Central memory CD8-positive, alpha-beta T cell (primary cell): ENCODE results near the gene SLC17A7.

ENCODE experiments used
- ATAC-seq: fragments of 150-1000 bp; cut with Tn5 transposase; replicated peaks from 2 replicates; pipeline ENCODE4 v1.10.0; 2022; ENCODE audit warnings: mild to moderate bottlenecking, moderate FRiP score, moderate number of reproducible peaks; ENCODE audit not compliant: poor library complexity, severe bottlenecking; ENCODE audit errors: extremely low read depth
- DNase-seq, 2 donors: peaks; one replicate each; pipeline ENCODE4 v3.0.0; 2021; ENCODE audit warnings: low spot score in 2 of 2
- H3K27ac Mint-ChIP-seq: one replicate; pipeline ENCODE4 v1.8.0; 2022; ENCODE audit warnings: low read depth, mild to moderate bottlenecking, moderate library complexity, mixed read lengths
- H3K27me3 Mint-ChIP-seq: one replicate; pipeline ENCODE4 v1.8.0; 2022; ENCODE audit warnings: mixed read lengths
- H3K36me3 Mint-ChIP-seq: one replicate; pipeline ENCODE4 v1.8.0; 2022; ENCODE audit warnings: mild to moderate bottlenecking, moderate library complexity, mixed read lengths; ENCODE audit not compliant: insufficient read depth
- H3K4me1 Mint-ChIP-seq: one replicate; pipeline ENCODE4 v1.8.0; 2022; ENCODE audit warnings: mixed read lengths
- H3K4me3 Mint-ChIP-seq: one replicate; pipeline ENCODE4 v1.8.0; 2022; ENCODE audit warnings: mild to moderate bottlenecking, moderate library complexity, mixed read lengths
- H3K9me3 Mint-ChIP-seq: one replicate; pipeline ENCODE4 v1.8.0; 2022; ENCODE audit warnings: mixed read lengths

Gene SLC17A7

DNA sequence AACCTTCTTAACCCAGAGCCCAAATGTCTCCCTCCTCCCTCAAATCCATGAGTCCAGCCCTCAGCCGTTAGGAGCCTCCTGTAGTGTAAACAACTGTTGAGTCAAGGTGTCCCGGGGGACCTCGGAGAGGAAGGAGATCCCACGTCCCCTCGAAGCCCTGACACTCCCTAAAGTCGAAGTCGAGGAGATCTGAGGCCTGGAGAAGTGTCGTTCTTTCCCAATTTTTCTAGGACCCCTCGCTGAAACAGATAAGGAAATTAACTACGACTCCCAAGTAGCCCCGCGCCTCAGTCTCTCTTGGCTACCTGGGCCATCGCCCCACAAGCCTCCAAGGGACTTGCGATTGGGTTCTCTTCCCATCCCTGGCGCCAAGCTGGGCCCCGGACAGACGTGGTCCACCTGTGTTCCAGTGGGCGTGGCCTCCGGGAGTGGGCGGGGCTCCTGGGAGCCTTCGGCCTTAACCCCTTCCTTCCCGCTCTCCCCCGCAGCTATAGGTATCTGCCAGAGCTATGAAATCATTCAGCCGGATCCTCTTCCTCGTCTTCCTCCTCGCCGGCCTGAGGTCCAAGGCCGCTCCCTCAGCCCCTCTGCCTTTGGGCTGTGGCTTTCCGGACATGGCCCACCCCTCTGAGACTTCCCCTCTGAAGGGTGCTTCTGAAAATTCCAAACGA is 15.3 kb downstream of the SLC17A7 start:
- ATAC-seq (no peak), DNase-seq (no peak)
- Mint-ChIP-seq H3K9me3 (no peaks in the 10 kb centered on the region), H3K4me1 (peaks cover 68% of the 10 kb centered on the region), H3K27me3 (peaks cover 100% of the 10 kb centered on the region), H3K36me3 (peaks cover 2% of the 10 kb centered on the region), H3K27ac (no peak overlapping the region), H3K4me3 (peak overlapping the region; percentile 53)

DNA sequence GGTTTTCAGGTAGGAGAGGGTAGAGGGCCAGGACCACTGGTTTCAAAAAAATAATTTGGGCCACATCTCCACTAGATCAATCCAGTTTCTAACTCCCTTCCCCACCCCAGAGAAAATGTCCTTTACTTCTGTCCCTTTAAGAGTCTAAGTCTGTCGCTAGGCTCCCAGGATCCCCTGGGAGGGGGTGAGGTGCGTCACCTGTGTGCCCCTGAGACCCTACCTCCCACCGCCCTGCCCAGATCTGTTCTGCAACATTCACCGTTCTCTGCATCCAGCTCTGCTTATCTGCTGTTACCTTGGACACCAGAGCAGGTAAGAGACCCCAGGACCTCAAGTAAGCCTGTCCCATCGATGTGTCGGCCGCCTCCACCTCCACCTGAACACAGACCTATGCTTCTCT is 16.1 kb downstream of the SLC17A7 start, which contains the start of gene GFY:
TSS of gene GFY (plus strand) at position 211 of the 400 bp plus-strand sequence. CDS start 1,043 bp downstream, outside the sequence.
- peaks cover 62% of the 10 kb centered on the region for H3K4me1 Mint-ChIP-seq
- DNase-seq (no peak), ATAC-seq (no peak)
- H3K27ac Mint-ChIP-seq: no peak within 1 kb of the TSS
- peaks cover 100% of the 10 kb centered on the region for H3K27me3 Mint-ChIP-seq
- no peaks in the 10 kb centered on the region for H3K9me3 Mint-ChIP-seq
- H3K36me3 Mint-ChIP-seq: peaks cover 2% of the 10 kb centered on the region
- peak within 1 kb of the TSS; percentile 53 for H3K4me3 Mint-ChIP-seq

DNA sequence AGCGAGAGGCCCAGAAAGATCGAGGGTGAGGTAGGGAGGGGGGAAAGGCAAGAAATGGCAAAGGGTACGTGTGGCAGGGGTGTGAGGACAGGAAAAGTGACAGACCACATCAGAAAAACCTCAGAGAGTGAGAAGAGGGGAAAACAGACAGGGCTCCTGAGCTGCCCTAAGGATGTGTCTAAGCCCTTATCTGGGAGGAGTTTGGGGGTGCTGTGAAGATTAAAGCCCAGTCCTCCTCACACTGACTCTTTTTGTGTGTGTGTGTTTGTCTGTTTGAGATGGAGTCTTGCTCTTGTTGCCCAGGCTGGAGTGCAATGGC is 17.4 kb downstream of the SLC17A7 start:
- H3K36me3 Mint-ChIP-seq: peaks cover 2% of the 10 kb centered on the region
- peaks cover 62% of the 10 kb centered on the region for H3K4me1 Mint-ChIP-seq
- H3K27ac Mint-ChIP-seq: no peak overlapping the region
- peak overlapping the region; percentile 54 for H3K4me3 Mint-ChIP-seq
- peak; percentile 60 for ATAC-seq
- H3K27me3 Mint-ChIP-seq: peaks cover 100% of the 10 kb centered on the region
- no peaks in the 10 kb centered on the region for H3K9me3 Mint-ChIP-seq
- peak in 1 of 2 donors; percentile 29 for DNase-seq

DNA sequence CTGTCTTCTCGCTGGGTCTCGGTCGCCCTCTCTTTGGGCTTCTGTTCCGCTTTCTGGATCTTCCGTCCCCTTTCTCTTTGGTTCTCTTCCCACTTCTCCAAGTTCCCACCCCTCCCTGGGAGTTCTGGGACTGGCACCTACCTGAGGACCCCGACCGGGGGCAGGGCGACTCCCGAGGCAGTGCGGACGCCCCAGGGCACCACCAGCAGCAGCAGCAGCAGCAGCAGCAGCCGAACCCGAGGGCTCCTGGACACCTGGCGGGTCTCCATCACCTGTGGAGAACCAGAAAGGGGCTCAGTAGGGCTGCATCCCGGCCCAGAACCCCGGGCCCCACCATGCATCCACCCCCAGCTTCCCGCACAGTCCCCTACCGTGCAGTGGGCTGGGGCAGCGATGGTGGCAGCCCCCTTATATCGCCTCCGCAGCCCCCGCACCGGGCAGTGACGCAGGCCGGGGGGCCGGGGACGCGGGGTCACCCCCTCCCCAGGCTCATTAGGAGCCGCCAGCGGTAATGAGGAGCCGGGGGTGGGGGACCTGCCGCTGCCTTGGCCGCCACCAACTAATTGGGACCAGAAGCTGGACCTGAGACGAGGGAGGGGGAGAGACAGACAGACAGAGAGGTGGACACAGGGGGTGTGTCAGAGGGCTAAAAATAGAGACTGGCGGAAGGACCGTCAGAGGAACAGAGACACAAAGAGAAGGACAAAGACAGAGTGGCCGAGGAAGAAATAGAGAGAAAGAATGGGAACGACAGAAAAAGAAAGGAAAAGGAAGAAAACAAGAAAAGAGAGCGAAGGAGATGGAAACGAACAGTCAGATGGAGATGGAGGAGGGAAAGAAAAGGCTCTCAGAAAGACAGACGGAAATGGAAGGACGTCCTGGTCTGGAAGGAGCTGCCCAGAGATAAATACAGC is 18.0 kb downstream of the SLC17A7 start, which contains the start of gene PTH2:
TSS of gene PTH2 (minus strand) at position 371 of the 914 bp plus-strand sequence. CDS start at position 269, 102 bp downstream.
- no peak within 1 kb of the TSS for H3K27ac Mint-ChIP-seq
- peaks cover 2% of the 10 kb centered on the region for H3K36me3 Mint-ChIP-seq
- ATAC-seq (no peak), DNase-seq (no peak)
- H3K4me1 Mint-ChIP-seq: peaks cover 56% of the 10 kb centered on the region
- H3K9me3 Mint-ChIP-seq: no peaks in the 10 kb centered on the region
- peak within 1 kb of the TSS; percentile 54 for H3K4me3 Mint-ChIP-seq
- H3K27me3 Mint-ChIP-seq: peaks cover 100% of the 10 kb centered on the region

DNA sequence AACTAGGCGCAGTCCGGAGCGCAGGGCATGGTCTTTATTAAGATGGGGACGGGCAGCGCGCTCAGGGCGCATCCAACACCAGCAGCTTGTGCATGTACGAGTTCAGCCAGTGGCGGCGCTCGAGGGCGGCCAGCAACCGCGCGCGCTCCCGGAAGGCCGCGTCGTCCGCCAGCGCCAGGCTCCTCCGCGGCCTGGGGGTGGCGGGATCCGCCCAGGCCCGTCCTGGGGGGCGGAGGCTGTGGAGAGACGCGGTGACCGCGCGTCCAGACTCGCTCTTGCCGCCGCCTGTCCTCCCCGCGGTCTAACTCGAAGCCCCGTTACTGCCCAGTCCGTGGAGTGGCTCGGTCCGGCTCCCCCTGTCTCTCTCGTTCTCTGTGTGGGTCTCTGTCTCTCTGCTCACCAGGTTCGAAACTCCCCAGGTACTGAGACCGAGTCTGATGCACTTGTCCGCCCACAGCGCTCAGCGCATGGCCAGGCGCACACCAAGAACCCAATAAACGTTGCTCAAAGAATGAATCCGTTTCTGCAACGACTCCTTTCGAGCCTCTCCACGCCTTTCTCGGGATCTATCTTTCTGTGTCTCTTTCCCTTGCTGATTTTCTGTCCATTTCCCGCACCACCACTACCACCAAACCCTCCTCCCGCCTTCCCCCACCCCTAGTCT is 18.8 kb downstream of the SLC17A7 start:
- Mint-ChIP-seq H3K27ac (no peak overlapping the region), H3K4me3 (peak overlapping the region; percentile 54), H3K27me3 (peaks cover 100% of the 10 kb centered on the region), H3K36me3 (peaks cover 2% of the 10 kb centered on the region), H3K9me3 (no peaks in the 10 kb centered on the region), H3K4me1 (peaks cover 51% of the 10 kb centered on the region)
- ATAC-seq (peak; percentile 53), DNase-seq (peak in 1 of 2 donors; percentile 41)

DNA sequence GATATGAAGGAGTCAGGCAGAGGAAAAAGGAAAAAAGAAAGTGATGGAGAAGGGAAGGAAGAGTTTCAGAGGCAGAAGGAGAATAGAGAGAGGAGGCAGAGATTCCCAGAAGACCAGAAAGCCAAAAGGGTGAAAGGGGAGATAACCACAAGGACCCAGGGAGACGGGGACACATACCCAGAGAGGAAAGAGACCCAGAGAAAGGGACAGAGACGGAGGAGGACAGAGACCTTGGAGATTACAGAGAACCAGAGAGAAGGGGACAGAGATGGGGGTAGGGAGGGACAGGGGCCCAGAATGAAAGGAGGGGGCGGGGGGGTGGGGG is 19.5 kb downstream of the SLC17A7 start:
- Mint-ChIP-seq H3K27ac (peak overlapping the region; percentile 20), H3K4me1 (peaks cover 44% of the 10 kb centered on the region), H3K36me3 (peaks cover 2% of the 10 kb centered on the region), H3K9me3 (no peaks in the 10 kb centered on the region), H3K27me3 (peaks cover 100% of the 10 kb centered on the region), H3K4me3 (peak overlapping the region; percentile 54)
- ATAC-seq: no peak
- no peak for DNase-seq

DNA sequence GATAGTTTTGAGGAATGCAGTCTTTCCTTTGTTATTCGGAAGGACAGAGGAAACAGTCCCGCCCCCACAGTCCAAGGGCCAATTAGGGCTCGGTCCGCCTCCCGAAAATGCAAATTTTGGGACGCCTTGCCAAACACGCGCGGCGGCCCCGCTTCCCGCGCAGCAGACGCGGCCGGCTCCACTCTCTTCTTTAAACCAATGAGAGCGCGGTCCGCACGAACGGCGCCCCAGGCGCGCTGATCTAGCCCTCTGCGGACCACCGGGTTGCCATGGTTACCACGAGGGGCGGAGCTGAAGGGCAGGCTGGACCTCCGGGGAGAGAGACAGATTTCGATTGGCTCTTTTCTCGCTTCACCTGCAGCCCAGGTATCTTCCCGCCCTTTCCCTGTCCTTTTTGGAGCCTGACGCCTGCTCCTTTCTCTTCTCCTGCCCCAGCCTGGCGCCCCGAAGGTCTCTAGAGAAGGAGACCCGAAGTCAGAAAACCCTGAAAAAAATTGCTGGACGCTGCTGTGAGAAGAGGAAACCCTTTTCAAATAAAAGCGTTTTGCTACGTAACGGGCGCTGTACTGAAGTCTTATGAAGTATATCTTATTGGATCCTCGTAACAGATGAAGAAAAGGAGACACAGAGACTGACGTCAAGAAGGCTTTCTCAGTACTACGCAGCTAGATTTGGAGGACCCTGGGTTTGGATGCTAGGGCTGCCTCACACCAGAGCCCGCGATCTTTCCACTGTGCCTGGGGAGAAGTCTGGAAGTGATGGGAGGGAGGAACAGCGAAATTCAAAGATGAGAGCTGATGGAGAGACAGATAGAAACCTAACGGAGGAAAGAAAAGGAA is 20.1 kb downstream of the SLC17A7 start:
- Mint-ChIP-seq H3K9me3 (no peaks in the 10 kb centered on the region), H3K27me3 (peaks cover 100% of the 10 kb centered on the region), H3K36me3 (peaks cover 2% of the 10 kb centered on the region), H3K4me3 (peak overlapping the region; percentile 54), H3K4me1 (peaks cover 39% of the 10 kb centered on the region), H3K27ac (peak overlapping the region; percentile 20)
- no peak for DNase-seq
- no peak for ATAC-seq

DNA sequence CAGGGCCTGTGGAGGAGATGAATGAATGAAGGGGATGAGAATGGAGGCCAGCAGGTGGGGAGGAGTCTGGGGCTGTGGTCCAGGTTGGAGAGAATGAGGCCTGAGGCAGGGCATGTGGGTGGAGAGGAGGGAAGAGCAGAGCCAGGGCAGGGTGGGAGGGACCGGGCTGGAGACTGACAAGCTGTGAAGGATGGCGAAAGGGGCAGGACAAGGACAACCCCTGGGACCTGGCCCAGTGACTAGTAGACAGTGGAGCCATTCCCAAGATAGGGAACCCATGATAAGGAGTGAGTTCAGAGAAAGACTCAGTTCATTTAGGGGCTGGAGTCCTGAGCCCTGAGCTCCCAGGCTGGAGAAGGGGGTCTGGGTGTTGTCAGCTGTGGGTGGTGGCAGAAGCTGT is 21.1 kb downstream of the SLC17A7 start:
- Mint-ChIP-seq H3K4me1 (peaks cover 28% of the 10 kb centered on the region), H3K27me3 (peaks cover 100% of the 10 kb centered on the region), H3K36me3 (peaks cover 2% of the 10 kb centered on the region), H3K27ac (no peak overlapping the region), H3K4me3 (no peak overlapping the region), H3K9me3 (no peaks in the 10 kb centered on the region)
- ATAC-seq: no peak
- no peak for DNase-seq

DNA sequence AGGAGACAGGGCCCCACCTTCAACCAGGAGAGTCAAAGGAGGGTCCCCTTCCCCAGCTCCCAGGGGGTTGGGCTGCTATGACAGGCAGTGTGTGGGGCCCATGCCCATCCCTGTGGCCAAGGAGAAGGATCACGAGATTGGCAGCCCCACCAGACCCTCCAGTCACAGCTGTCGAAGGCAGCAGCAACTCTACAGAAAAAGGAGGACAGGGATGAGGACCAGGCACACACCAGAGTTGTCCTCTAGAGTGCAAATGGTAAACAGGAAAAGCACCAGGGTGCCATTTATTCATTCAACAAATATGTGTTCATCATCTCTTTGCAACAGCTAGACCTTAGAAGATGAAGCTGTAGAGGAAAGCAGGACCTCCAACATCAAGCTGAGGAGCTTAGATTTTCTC is 22.2 kb downstream of the SLC17A7 start:
- H3K27me3 Mint-ChIP-seq: peaks cover 89% of the 10 kb centered on the region
- H3K4me1 Mint-ChIP-seq: peaks cover 28% of the 10 kb centered on the region

DNA sequence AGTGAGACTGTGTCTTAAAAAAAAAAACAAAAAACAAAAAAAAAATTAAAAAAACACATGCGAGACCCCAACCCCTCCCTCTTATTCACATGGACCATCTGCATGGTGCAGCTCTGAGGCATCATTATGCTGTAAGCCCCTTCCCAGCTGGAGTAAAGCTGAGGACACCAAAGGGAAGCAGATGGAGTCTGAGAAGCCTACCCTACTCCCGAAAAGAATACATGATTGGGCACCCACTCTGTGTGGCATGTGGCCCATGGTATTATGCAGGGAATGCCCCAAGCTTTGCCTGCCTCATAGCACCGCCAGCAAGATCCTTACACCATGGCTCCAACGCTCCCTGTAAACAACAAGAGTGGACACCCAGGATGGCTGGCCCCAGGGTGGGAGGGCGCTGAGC is 22.8 kb downstream of the SLC17A7 start:
- DNase-seq: no peak
- H3K4me1 Mint-ChIP-seq: peaks cover 21% of the 10 kb centered on the region
- no peaks in the 10 kb centered on the region for H3K9me3 Mint-ChIP-seq
- no peak for ATAC-seq
- no peak overlapping the region for H3K27ac Mint-ChIP-seq
- peaks cover 83% of the 10 kb centered on the region for H3K27me3 Mint-ChIP-seq
- no peak overlapping the region for H3K4me3 Mint-ChIP-seq
- no peaks in the 10 kb centered on the region for H3K36me3 Mint-ChIP-seq

More for the DNA sequence above, 22.2 kb downstream of the SLC17A7 start:
- DNase-seq (no peak), ATAC-seq (no peak)
- no peaks in the 10 kb centered on the region for H3K9me3 Mint-ChIP-seq
- peaks cover 2% of the 10 kb centered on the region for H3K36me3 Mint-ChIP-seq
- no peak overlapping the region for H3K27ac Mint-ChIP-seq
- H3K4me3 Mint-ChIP-seq: no peak overlapping the region

DNA sequence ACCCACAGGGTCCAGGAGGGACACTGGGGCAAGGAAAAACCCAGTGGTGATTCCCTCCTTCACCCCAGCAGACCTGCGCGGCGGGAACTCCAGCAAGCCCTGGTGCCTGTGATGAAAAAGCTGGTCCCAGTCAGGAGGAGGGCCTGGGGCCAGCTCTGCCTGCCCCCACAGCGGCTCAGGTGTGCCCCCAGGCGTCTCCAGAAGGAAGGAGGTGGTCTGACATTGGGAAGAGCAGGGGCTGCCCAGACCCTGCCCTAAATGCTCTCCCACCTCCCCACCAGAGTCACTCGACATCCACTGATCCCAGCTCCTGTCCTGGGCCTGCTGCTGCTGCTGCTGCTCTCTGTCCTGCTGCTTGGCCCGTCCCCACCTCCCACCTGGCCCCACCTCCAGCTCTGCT is 24.2 kb downstream of the SLC17A7 start:
- peaks cover 68% of the 10 kb centered on the region for H3K27me3 Mint-ChIP-seq
- no peaks in the 10 kb centered on the region for H3K36me3 Mint-ChIP-seq

DNA sequence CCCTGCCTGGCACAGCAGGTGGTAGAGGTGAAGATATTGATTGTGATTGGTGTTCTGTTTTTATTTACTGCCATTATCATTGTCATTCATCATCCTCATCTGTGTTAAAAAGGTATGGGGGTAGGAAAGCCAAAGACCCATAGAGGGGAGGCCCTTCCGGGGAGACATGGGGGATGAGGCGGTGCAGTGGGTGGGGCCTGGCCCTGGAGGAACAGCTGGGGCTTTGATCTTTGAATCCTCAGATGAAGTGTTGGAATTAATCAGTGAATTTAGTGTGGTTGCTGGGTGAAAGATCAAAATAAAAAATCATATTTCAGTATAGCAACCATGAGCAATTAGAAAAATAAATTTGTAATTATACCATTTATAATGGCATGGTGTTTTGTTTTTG is 25.5 kb downstream of the SLC17A7 start:
- H3K36me3 Mint-ChIP-seq: no peaks in the 10 kb centered on the region
- no peak overlapping the region for H3K27ac Mint-ChIP-seq
- ATAC-seq: no peak
- peaks cover 56% of the 10 kb centered on the region for H3K27me3 Mint-ChIP-seq
- no peaks in the 10 kb centered on the region for H3K9me3 Mint-ChIP-seq
- H3K4me3 Mint-ChIP-seq: no peak overlapping the region
- DNase-seq: no peak
- peaks cover 8% of the 10 kb centered on the region for H3K4me1 Mint-ChIP-seq

More for the DNA sequence above, 24.2 kb downstream of the SLC17A7 start:
- H3K4me1 Mint-ChIP-seq: peaks cover 10% of the 10 kb centered on the region
- no peak for DNase-seq
- no peak overlapping the region for H3K4me3 Mint-ChIP-seq
- ATAC-seq: no peak
- H3K27ac Mint-ChIP-seq: no peak overlapping the region
- H3K9me3 Mint-ChIP-seq: no peaks in the 10 kb centered on the region
